ENCODE results near the gene KIFC1.
"Not testable (repeated sequence)": the region's sequence is repeated elsewhere in the genome, so short reads cannot be mapped to it uniquely, and the experiment has no call there.

KIFC1 gene

GRCh38 chr6:33392595-33392948, 949 bp downstream of the KIFC1 start:
- Histone ChIP-seq H3K4me2 (ENCODE audit: low read length) (peak overlapping the region; percentile 85), H3K4ac (ENCODE audit: low read depth, low read length) (peak overlapping the region; percentile 97), H3K23ac (ENCODE audit: low read length) (no peak overlapping the region), H4K8ac (ENCODE audit: low read depth, low read length) (no peak overlapping the region), H3K27ac (ENCODE audit: low read depth, low read length) (no peak overlapping the region), H3K9me3 (ENCODE audit: insufficient read depth, low read depth, low read length) (no peaks in the 10 kb centered on the region), H2AK5ac (ENCODE audit: low read length) (no peak overlapping the region), H3K36me3 (ENCODE audit: control insufficient read depth in 1 of 2, insufficient read depth in 2 of 2, low read length in 2 of 2) (peaks cover under 1 to 2% of the 10 kb centered on the region in 2 experiments), H2BK5ac (ENCODE audit: low read depth, low read length, poor library complexity) (no peak overlapping the region), H2BK12ac (ENCODE audit: low read length) (no peak overlapping the region), H3K79me2 (ENCODE audit: control insufficient read depth, insufficient read depth, low read length, poor library complexity) (peaks cover 22% of the 10 kb centered on the region), H3K18ac (ENCODE audit: low read length) (no peak overlapping the region), H4K91ac (ENCODE audit: low read depth, low read length) (no peak overlapping the region), H3K9ac (ENCODE audit: low read length) (peak overlapping the region; percentile 83), H2AFZ (ENCODE audit: insufficient read depth, low read length, poor library complexity) (no peak overlapping the region), H2BK120ac (ENCODE audit: insufficient read depth, low read length, poor library complexity) (no peak overlapping the region), H3K27me3 (ENCODE audit: insufficient read depth, low read length) (no peaks in the 10 kb centered on the region), H4K12ac (ENCODE audit: low read depth, low read length) (no peak overlapping the region), H3K14ac (ENCODE audit: low read length) (no peak overlapping the region), H3K79me1 (ENCODE audit: low read length) (peaks cover 6% of the 10 kb centered on the region), H3K4me3 (ENCODE audit: low read depth, low read length) (peak overlapping the region; percentile 96), H3K4me1 (ENCODE audit: control insufficient read depth in 1 of 2, insufficient read depth in 2 of 2, low read length in 2 of 2) (peaks cover 0 to 12% of the 10 kb centered on the region in 2 experiments)
- DNase-seq = no peak
- WGBS (ENCODE audit: extremely low coverage, insufficient coverage, insufficient read length) = no CpG with 5 or more reads among the region's 5 CpGs

- Histone ChIP-seq H3K4me3 (ENCODE audit: low read depth, low read length) (no peak overlapping the region), H2AFZ (ENCODE audit: insufficient read depth, low read length, poor library complexity) (no peak overlapping the region), H3K27ac (ENCODE audit: low read depth, low read length) (no peak overlapping the region), H3K4me2 (ENCODE audit: low read length) (peak overlapping the region; percentile 85), H3K18ac (ENCODE audit: low read length) (no peak overlapping the region), H4K91ac (ENCODE audit: low read depth, low read length) (no peak overlapping the region), H3K36me3 (ENCODE audit: control insufficient read depth in 1 of 2, insufficient read depth in 2 of 2, low read length in 2 of 2) (peaks cover 3 to 4% of the 10 kb centered on the region in 2 experiments), H3K79me1 (ENCODE audit: low read length) (peaks cover 6% of the 10 kb centered on the region), H3K27me3 (ENCODE audit: insufficient read depth, low read length) (no peaks in the 10 kb centered on the region), H2BK5ac (ENCODE audit: low read depth, low read length, poor library complexity) (no peak overlapping the region), H3K79me2 (ENCODE audit: control insufficient read depth, insufficient read depth, low read length, poor library complexity) (peaks cover 22% of the 10 kb centered on the region), H3K23ac (ENCODE audit: low read length) (no peak overlapping the region), H4K12ac (ENCODE audit: low read depth, low read length) (no peak overlapping the region), H2BK12ac (ENCODE audit: low read length) (no peak overlapping the region), H2AK5ac (ENCODE audit: low read length) (no peak overlapping the region), H2BK120ac (ENCODE audit: insufficient read depth, low read length, poor library complexity) (no peak overlapping the region), H4K8ac (ENCODE audit: low read depth, low read length) (no peak overlapping the region), H3K4me1 (ENCODE audit: control insufficient read depth in 1 of 2, insufficient read depth in 2 of 2, low read length in 2 of 2) (peaks cover 0 to 12% of the 10 kb centered on the region in 2 experiments), H3K14ac (ENCODE audit: low read length) (no peak overlapping the region), H3K4ac (ENCODE audit: low read depth, low read length) (peak overlapping the region; percentile 97), H3K9ac (ENCODE audit: low read length) (peak overlapping the region; percentile 35), H3K9me3 (ENCODE audit: insufficient read depth, low read depth, low read length) (no peaks in the 10 kb centered on the region)
- DNase-seq = no peak
- WGBS (ENCODE audit: extremely low coverage, insufficient coverage, insufficient read length) = no CpG with 5 or more reads among the region's 3 CpGs
These were observed 1.4 kb downstream of the KIFC1 start for GRCh38 chr6:33392979-33393378.

GRCh38 chr6:33397541-33397940, 5.9 kb downstream of the KIFC1 start:
- Histone ChIP-seq H3K14ac (ENCODE audit: low read length) (no peak overlapping the region), H4K12ac (ENCODE audit: low read depth, low read length) (no peak overlapping the region), H2BK12ac (ENCODE audit: low read length) (no peak overlapping the region), H3K4me2 (ENCODE audit: low read length) (no peak overlapping the region), H3K27me3 (ENCODE audit: insufficient read depth, low read length) (no peaks in the 10 kb centered on the region), H2AFZ (ENCODE audit: insufficient read depth, low read length, poor library complexity) (no peak overlapping the region), H3K9ac (ENCODE audit: low read length) (no peak overlapping the region), H3K36me3 (ENCODE audit: control insufficient read depth in 1 of 2, insufficient read depth in 2 of 2, low read length in 2 of 2) (peaks cover 19 to 26% of the 10 kb centered on the region in 2 experiments), H3K4ac (ENCODE audit: low read depth, low read length) (no peak overlapping the region), H4K91ac (ENCODE audit: low read depth, low read length) (no peak overlapping the region), H3K27ac (ENCODE audit: low read depth, low read length) (no peak overlapping the region), H2BK120ac (ENCODE audit: insufficient read depth, low read length, poor library complexity) (no peak overlapping the region), H3K79me2 (ENCODE audit: control insufficient read depth, insufficient read depth, low read length, poor library complexity) (peaks cover 17% of the 10 kb centered on the region), H3K79me1 (ENCODE audit: low read length) (no peaks in the 10 kb centered on the region), H3K18ac (ENCODE audit: low read length) (no peak overlapping the region), H4K8ac (ENCODE audit: low read depth, low read length) (no peak overlapping the region), H3K23ac (ENCODE audit: low read length) (no peak overlapping the region), H2BK5ac (ENCODE audit: low read depth, low read length, poor library complexity) (no peak overlapping the region), H2AK5ac (ENCODE audit: low read length) (no peak overlapping the region), H3K4me1 (ENCODE audit: control insufficient read depth in 1 of 2, insufficient read depth in 2 of 2, low read length in 2 of 2) (peaks cover 0 to 9% of the 10 kb centered on the region in 2 experiments), H3K9me3 (ENCODE audit: insufficient read depth, low read depth, low read length) (no peaks in the 10 kb centered on the region), H3K4me3 (ENCODE audit: low read depth, low read length) (no peak overlapping the region)
- no peak for DNase-seq
- WGBS (ENCODE audit: extremely low coverage, insufficient coverage, insufficient read length) = no CpG with 5 or more reads among the region's 1 CpG

- H2BK120ac ChIP-seq (ENCODE audit: insufficient read depth, low read length, poor library complexity); H3K23ac ChIP-seq (ENCODE audit: low read length); H3K4me2 ChIP-seq (ENCODE audit: low read length); H3K18ac ChIP-seq (ENCODE audit: low read length); H3K27me3 ChIP-seq (ENCODE audit: insufficient read depth, low read length); H3K79me2 ChIP-seq (ENCODE audit: control insufficient read depth, insufficient read depth, low read length, poor library complexity); H2BK5ac ChIP-seq (ENCODE audit: low read depth, low read length, poor library complexity); DNase-seq; H3K4me3 ChIP-seq (ENCODE audit: low read depth, low read length); H4K8ac ChIP-seq (ENCODE audit: low read depth, low read length); H3K27ac ChIP-seq (ENCODE audit: low read depth, low read length); H2BK12ac ChIP-seq (ENCODE audit: low read length); H2AK5ac ChIP-seq (ENCODE audit: low read length); H3K79me1 ChIP-seq (ENCODE audit: low read length); H4K91ac ChIP-seq (ENCODE audit: low read depth, low read length); H3K9ac ChIP-seq (ENCODE audit: low read length); H2AFZ ChIP-seq (ENCODE audit: insufficient read depth, low read length, poor library complexity); H3K4me1 ChIP-seq (ENCODE audit: control insufficient read depth in 1 of 2, insufficient read depth in 2 of 2, low read length in 2 of 2); H3K9me3 ChIP-seq (ENCODE audit: insufficient read depth, low read depth, low read length); H3K4ac ChIP-seq (ENCODE audit: low read depth, low read length); H3K14ac ChIP-seq (ENCODE audit: low read length); H4K12ac ChIP-seq (ENCODE audit: low read depth, low read length): not testable (repeated sequence)
- WGBS (ENCODE audit: extremely low coverage, insufficient coverage, insufficient read length) = no CpG with 5 or more reads among the region's 3 CpGs
- H3K36me3 ChIP-seq (ENCODE audit: control insufficient read depth in 1 of 2, insufficient read depth in 2 of 2, low read length in 2 of 2) = peaks cover 24 to 33% of the 10 kb centered on the region in 2 experiments
These were observed 7.0 kb downstream of the KIFC1 start for GRCh38 chr6:33398601-33399000.

Data from trophoblast cell (in vitro differentiated cells and primary cell).